Breast epithelium (tissue), 4 donors: ENCODE data around the gene MANSC1. TPM values are rescaled to one million over a fixed set of nuclear protein-coding genes. Genes with fewer than 3 reads are reported as not detected.

Experiments used
- DNase-seq, 2 donors: peaks; one replicate each; pipeline ENCODE4 v3.0.0-alpha.2; 2019; ENCODE audit warnings: low spot score in 2 of 2
- H3K27ac ChIP-seq, 2 donors: fragments of 200-600 bp; sonication (generic) in 1 of 2; one replicate each; pipeline ENCODE4 v1.5.1; 2016 to 2019; ENCODE audit warnings: mild to moderate bottlenecking in 1 of 2
- H3K27me3 ChIP-seq, 2 donors: fragments of 200-600 bp; sonication (generic) in 1 of 2; one replicate each; pipeline versions ENCODE4 v1.5.1 to v1.6.0; 2017 to 2019; ENCODE audit warnings: control low read depth in 1 of 2, mild to moderate bottlenecking in 1 of 2
- H3K36me3 ChIP-seq: fragments of 200-600 bp; one replicate; pipeline ENCODE4 v1.5.1; 2019
- H3K4me1 ChIP-seq, 2 donors: fragments of 200-600 bp; sonication (generic); one replicate each; pipeline ENCODE4 v1.5.1; 2016 to 2019; ENCODE audit warnings: control low read depth in 1 of 2
- H3K4me3 ChIP-seq, 3 donors: fragments of 200-600 bp; sonication (generic); 1 replicate in 2 of 3; 2 replicates in 1 of 3; pipeline ENCODE4 v1.5.1; 2016 to 2019; ENCODE audit warnings: mild to moderate bottlenecking in 3 of 3, moderate library complexity in 2 of 3
- H3K9me3 ChIP-seq, 2 donors: fragments of 200-600 bp; sonication (generic) in 1 of 2; one replicate each; pipeline ENCODE4 v1.5.1; 2016 to 2019; ENCODE audit warnings: control low read depth in 1 of 2
- CTCF ChIP-seq, 3 donors: fragments of 450-650 bp; IDR thresholded peaks; one replicate each; pipeline ENCODE4 v1.5.1; 2016 to 2017; ENCODE audit warnings: antibody characterized with exemption in 3 of 3, mild to moderate bottlenecking in 3 of 3, moderate library complexity in 3 of 3
- POLR2A ChIP-seq: fragments of 450-650 bp; IDR thresholded peaks from one replicate; pipeline ENCODE4 v1.6.1; 2016; ENCODE audit warnings: antibody characterized with exemption, mild to moderate bottlenecking, moderate library complexity
- POLR2AphosphoS5 ChIP-seq, 3 donors: sonication (generic); formaldehyde crosslinking; IDR thresholded peaks; one replicate each; pipeline ENCODE4 v1.6.1; 2017; ENCODE audit warnings: antibody characterized with exemption in 3 of 3
- intact Hi-C: fragments of 100-400 bp; cut with DNase I; formaldehyde crosslinking; loops from one replicate; pipeline ENCODE4 v1.15.1; 2023; ENCODE audit warnings: low total_unique reads
- total RNA-seq, 3 donors: library from RNA; depleted of rRNA; stranded (reverse); fragments of >200 nt; gene quantifications; one replicate each; pipeline ENCODE4 v1.1.0, GENCODE V29; 2016

The MANSC1 gene
- total RNA-seq, result 10 to 100 TPM; 16.3 to 24.9 (median 18.7) TPM

GRCh38 chr12:12349711-12350665 is at the start of gene MANSC1:
TSS of gene MANSC1 (minus strand) at chr12:12350242. CDS start at chr12:12343314, 6,928 bp downstream.
- Histone ChIP-seq H3K4me1 (peaks cover 0 to 7% of the 10 kb centered on the region in 2 donors), H3K27me3 (no peaks in the 10 kb centered on the region), H3K4me3 (peak within 1 kb of the TSS; percentile 70 to 85 (median 77)), H3K27ac (peak within 1 kb of the TSS; percentile 82 to 84), H3K9me3 (no peaks in the 10 kb centered on the region), H3K36me3 (no peaks in the 10 kb centered on the region)
- intact Hi-C loops, result no loop called here
- peak; percentile 34 to 67 for DNase-seq
- TF ChIP-seq CTCF (IDR thresholded peaks at IDR 0.05) (peak; percentile 31 to 52 (median 38)), POLR2AphosphoS5 (IDR thresholded peaks at IDR 0.05) (peak in 2 of 3 donors; percentile 44 to 45), POLR2A (no peak)

GRCh38 chr12:12399161-12399560 is 49.1 kb upstream of the MANSC1 start:
- no peak for DNase-seq
- Histone ChIP-seq H3K36me3 (no peaks in the 10 kb centered on the region), H3K9me3 (no peaks in the 10 kb centered on the region), H3K4me1 (peaks cover 3% of the 10 kb centered on the region in 2 donors), H3K27me3 (no peaks in the 10 kb centered on the region), H3K27ac (peak overlapping the region; percentile 87 to 91), H3K4me3 (no peak overlapping the region)
- intact Hi-C loops, result no loop called here
- TF ChIP-seq POLR2AphosphoS5 (IDR thresholded peaks at IDR 0.05) (no peak), CTCF (IDR thresholded peaks at IDR 0.05) (no peak), POLR2A (no peak)

GRCh38 chr12:12398026-12398859 is 48.2 kb upstream of the MANSC1 start:
- Histone ChIP-seq H3K9me3 (no peaks in the 10 kb centered on the region), H3K36me3 (no peaks in the 10 kb centered on the region), H3K4me3 (no peak overlapping the region), H3K27ac (peak overlapping the region; percentile 87 to 91), H3K27me3 (no peaks in the 10 kb centered on the region), H3K4me1 (peaks cover 3% of the 10 kb centered on the region in 2 donors)
- intact Hi-C loops, result no loop called here
- peak in 1 of 2 donors; percentile 70 for DNase-seq
- no peak for TF ChIP-seq CTCF (IDR thresholded peaks at IDR 0.05)
- TF ChIP-seq POLR2AphosphoS5 (IDR thresholded peaks at IDR 0.05), result peak; percentile 72 to 92 (median 77)
- TF ChIP-seq POLR2A, result no peak

GRCh38 chr12:12397184-12397583 is 47.1 kb upstream of the MANSC1 start:
- intact Hi-C loops, result no loop called here
- no peaks in the 10 kb centered on the region for H3K36me3 ChIP-seq
- DNase-seq, result peak in 1 of 2 donors; percentile 58
- no peaks in the 10 kb centered on the region for H3K27me3 ChIP-seq
- peak overlapping the region; percentile 87 to 91 for H3K27ac ChIP-seq
- no peaks in the 10 kb centered on the region for H3K9me3 ChIP-seq
- no peak overlapping the region for H3K4me3 ChIP-seq
- TF ChIP-seq POLR2AphosphoS5 (IDR thresholded peaks at IDR 0.05) (peak in 1 of 3 donors; percentile 16), CTCF (IDR thresholded peaks at IDR 0.05) (no peak), POLR2A (no peak)
- H3K4me1 ChIP-seq, result peaks cover 3% of the 10 kb centered on the region in 2 donors
